GM12891 (cell line): ENCODE data around the gene SRSF4.

Source experiments
- POLR2A ChIP-seq: IDR thresholded peaks from 2 replicates; pipeline ENCODE4 v1.6.1; 2011; ENCODE audit warnings: low read depth, low read length, control low read depth
- POLR2AphosphoS5 ChIP-seq: IDR thresholded peaks from 2 replicates; pipeline ENCODE4 v1.6.1; 2011; ENCODE audit warnings: low read depth, low read length, control low read depth
- TAF1 ChIP-seq: IDR thresholded peaks from 2 replicates; pipeline ENCODE4 v1.6.1; 2011; ENCODE audit warnings: low read depth, low read length, control low read depth

DNA sequence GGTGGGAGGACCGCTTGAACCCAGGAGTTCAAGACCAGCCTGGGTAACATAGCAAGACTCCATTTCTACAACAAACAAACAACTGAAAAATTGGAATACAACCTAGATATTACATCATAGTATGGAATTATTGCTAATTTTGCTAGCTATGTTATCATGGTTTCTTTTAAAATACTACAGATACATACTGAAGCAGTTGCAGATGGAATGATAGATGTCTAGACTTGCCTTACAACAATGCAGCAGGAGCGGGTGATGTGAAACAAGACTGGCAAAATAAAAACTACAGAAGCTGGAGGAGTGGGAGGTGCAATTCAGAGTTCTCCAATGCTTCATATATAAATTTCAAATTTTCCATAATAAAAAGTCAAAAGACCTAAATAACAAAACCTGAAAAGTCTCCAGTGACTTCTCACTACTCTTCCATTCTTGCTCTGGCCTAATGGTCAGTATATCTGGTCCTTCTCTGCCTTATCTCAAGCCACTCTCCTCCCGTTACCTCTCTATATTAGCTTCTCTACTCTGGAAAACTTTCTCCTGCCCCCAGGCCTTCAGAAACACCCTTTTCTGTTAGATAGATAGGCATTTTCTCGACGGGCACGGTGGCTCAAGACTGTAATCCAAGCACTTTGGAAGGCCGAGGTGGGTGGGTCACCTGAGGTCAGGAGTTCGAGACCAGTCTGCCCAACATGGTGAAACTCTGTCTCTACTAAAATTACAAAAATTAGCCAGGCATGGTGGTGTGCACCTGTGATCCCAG lies 29.5 kb downstream of the SRSF4 start:
- TF ChIP-seq POLR2AphosphoS5: no peak
- TF ChIP-seq TAF1: no peak
- TF ChIP-seq POLR2A: no peak
